Progenitor cell of endocrine pancreas (in vitro differentiated cells): ENCODE data around the gene BCAS3. TPM values are rescaled to one million over a fixed set of nuclear protein-coding genes. Genes with fewer than 3 reads are reported as not detected.

Experiments used
- DNase-seq: peaks from one replicate; pipeline ENCODE4 v3.0.0; 2021; ENCODE audit warnings: low spot score; ENCODE audit not compliant: unreplicated experiment
- H3K27ac Mint-ChIP-seq: 2 replicates; pipeline ENCODE4 v1.8.0; 2021; ENCODE audit warnings: mild to moderate bottlenecking, moderate library complexity, mixed read lengths
- H3K27me3 Mint-ChIP-seq: 2 replicates; pipeline ENCODE4 v1.8.0; 2021; ENCODE audit warnings: mixed read lengths
- H3K36me3 Mint-ChIP-seq: 2 replicates; pipeline ENCODE4 v1.8.0; 2022; ENCODE audit warnings: mixed read lengths; ENCODE audit not compliant: insufficient read depth
- H3K4me1 Mint-ChIP-seq: 2 replicates; pipeline ENCODE4 v1.8.0; 2021; ENCODE audit warnings: low read depth, mixed read lengths
- H3K4me3 Mint-ChIP-seq: 2 replicates; pipeline ENCODE4 v1.8.0; 2021; ENCODE audit warnings: low read depth, mild to moderate bottlenecking, moderate library complexity, mixed read lengths
- H3K9me3 Mint-ChIP-seq: 2 replicates; pipeline ENCODE4 v1.8.0; 2021; ENCODE audit warnings: low read depth, mixed read lengths
- CTCF ChIP-seq: fragments of 200-600 bp; sonication (generic); IDR thresholded peaks from one replicate; pipeline ENCODE4 v1.5.0; 2021; ENCODE audit warnings: antibody characterized with exemption, mild to moderate bottlenecking; ENCODE audit not compliant: unreplicated experiment
- total RNA-seq: library from RNA; stranded (reverse); gene quantifications from 2 replicates; pipeline ENCODE4 v1.2.1, GENCODE V29; 2021

BCAS3 gene
- total RNA-seq, 1 donor from 2014 or later, result 36.1 TPM

DNA sequence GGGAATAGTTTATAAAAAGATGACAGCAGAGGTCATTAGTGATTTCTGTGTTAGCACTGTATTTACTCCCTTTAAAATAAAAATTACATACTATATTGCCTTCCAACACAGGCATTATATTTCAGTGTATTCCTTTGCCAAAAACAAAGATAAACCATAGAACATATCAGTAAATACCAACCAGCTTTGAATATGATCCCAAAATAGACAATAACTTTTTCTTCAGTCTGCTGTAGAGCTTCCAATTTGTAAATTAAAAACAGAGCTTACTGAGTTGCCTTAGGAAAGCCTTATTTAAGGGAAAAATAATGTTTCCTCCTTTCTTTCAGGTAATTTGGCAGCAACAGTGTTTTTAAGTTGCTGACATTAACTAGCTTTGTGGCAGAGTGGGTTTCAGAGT is 369.9 kb downstream of the BCAS3 start:
- H3K27ac Mint-ChIP-seq, result no peak overlapping the region
- no peaks in the 10 kb centered on the region for H3K27me3 Mint-ChIP-seq
- no peaks in the 10 kb centered on the region for H3K36me3 Mint-ChIP-seq
- no peaks in the 10 kb centered on the region for H3K4me1 Mint-ChIP-seq
- no peaks in the 10 kb centered on the region for H3K9me3 Mint-ChIP-seq
- no peak for TF ChIP-seq CTCF
- no peak overlapping the region for H3K4me3 Mint-ChIP-seq
- DNase-seq, result no peak

DNA sequence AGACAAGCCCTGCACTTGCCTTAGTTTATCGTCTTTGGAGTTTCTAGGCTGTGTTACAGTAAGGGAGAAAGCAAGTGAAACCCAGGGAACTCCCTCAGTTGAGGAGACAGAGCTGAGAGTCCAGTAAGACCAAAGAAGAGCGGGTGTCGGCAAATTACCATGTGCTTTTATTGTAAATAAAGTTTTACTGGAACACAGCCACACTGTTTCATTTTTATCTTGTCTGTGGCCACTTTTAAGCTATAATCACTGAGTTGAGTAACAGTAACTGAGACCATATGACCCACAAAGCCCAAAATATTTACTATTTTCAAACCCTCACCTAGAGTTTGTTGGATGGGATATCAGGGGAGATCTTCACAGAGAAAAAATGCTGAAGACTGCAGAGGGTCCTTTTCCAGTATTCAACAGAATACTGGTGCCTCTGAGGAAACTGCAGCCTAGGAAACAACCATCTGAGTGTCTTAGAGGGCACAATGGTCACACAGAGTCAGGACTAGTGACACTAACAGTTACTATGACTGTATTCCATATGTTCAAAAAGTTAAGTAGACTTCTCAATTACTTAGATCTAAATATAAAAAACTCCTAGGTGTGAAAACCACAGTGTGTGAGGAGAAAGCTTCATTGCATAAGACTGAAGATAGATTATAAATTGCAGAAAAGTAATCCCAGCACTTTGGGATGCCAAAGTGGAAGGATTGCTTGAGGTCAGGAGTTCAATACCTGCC is 370.9 kb downstream of the BCAS3 start:
- Mint-ChIP-seq H3K9me3 (no peaks in the 10 kb centered on the region), H3K4me1 (no peaks in the 10 kb centered on the region), H3K4me3 (no peak overlapping the region), H3K36me3 (no peaks in the 10 kb centered on the region), H3K27ac (no peak overlapping the region), H3K27me3 (no peaks in the 10 kb centered on the region)
- no peak for TF ChIP-seq CTCF
- no peak for DNase-seq

GRCh38 chr17:61053469-61053868 is 375.8 kb downstream of the BCAS3 start:
- Mint-ChIP-seq H3K36me3 (peaks cover 1% of the 10 kb centered on the region), H3K9me3 (no peaks in the 10 kb centered on the region), H3K27ac (no peak overlapping the region), H3K27me3 (no peaks in the 10 kb centered on the region), H3K4me3 (no peak overlapping the region), H3K4me1 (peaks cover 8% of the 10 kb centered on the region)
- TF ChIP-seq CTCF, result no peak
- DNase-seq, result no peak

DNA sequence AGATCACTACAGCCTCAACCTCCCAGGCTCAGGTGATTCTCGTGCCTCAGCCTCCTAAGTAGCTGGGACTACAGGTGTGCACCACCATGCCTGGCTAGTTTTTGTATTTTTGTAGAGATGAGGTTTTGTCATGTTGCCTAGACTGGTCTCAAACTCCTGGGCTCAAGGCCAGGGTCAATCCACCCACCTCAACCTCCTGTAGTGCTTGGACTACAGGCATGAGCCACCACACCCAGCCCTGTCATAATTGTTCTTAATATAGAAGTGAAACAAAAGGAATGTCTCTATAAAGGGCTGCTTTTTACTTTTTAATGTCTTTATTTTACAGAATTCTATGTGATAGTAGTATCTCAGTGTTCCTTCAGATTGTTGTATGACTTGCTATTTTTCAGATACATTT is 376.8 kb downstream of the BCAS3 start:
- Mint-ChIP-seq H3K27ac (no peak overlapping the region), H3K9me3 (no peaks in the 10 kb centered on the region), H3K4me1 (peaks cover 8% of the 10 kb centered on the region), H3K4me3 (no peak overlapping the region), H3K27me3 (no peaks in the 10 kb centered on the region), H3K36me3 (peaks cover 1% of the 10 kb centered on the region)
- no peak for TF ChIP-seq CTCF
- DNase-seq, result no peak

DNA sequence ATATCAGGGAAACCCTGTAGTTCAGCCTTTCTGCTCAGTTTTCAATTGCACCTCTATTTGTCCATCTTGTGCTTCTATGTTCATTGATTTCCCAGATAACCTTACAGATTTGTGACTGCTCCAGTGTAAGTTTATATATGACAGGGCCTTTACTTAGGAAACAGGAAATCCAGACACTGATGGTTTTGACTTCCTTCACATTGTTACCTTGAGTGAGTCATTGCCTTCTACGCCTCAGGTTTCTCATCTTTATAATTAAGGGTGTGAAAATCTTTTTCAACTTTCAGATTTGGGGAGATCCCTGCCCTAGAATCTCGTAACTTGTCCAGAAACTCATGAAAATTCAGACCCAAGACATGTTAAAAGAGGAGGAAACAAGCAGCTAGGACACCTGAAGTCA is 379.6 kb downstream of the BCAS3 start:
- Mint-ChIP-seq H3K4me1 (peaks cover 9% of the 10 kb centered on the region), H3K27ac (no peak overlapping the region), H3K27me3 (no peaks in the 10 kb centered on the region), H3K9me3 (no peaks in the 10 kb centered on the region), H3K4me3 (no peak overlapping the region), H3K36me3 (peaks cover 1% of the 10 kb centered on the region)
- DNase-seq, result no peak
- no peak for TF ChIP-seq CTCF
